GM12873 (cell line): Measurements from ENCODE around the gene CAMK2N1.

Experiments
- CTCF ChIP-seq: IDR thresholded peaks from 2 replicates; pipeline ENCODE4 v1.5.1; 2012; ENCODE audit warnings: low read depth, mild to moderate bottlenecking, moderate library complexity, low read length, control low read depth; ENCODE audit not compliant: insufficient read depth; ENCODE audit errors: missing control alignments

CAMK2N1 gene

GRCh38 chr1:20485527-20486456, at the start of gene CAMK2N1:
TSS of gene CAMK2N1 (minus strand) at chr1:20486210. CDS start at chr1:20485379, 831 bp downstream.
- TF ChIP-seq CTCF = no peak

GRCh38 chr1:20534659-20535417, 48.8 kb upstream of the CAMK2N1 start:
- TF ChIP-seq CTCF = no peak

GRCh38 chr1:20533635-20534034, 47.6 kb upstream of the CAMK2N1 start:
- no peak for TF ChIP-seq CTCF

GRCh38 chr1:20530901-20531300, 44.9 kb upstream of the CAMK2N1 start:
- no peak for TF ChIP-seq CTCF

- TF ChIP-seq CTCF = no peak
These were observed 44.3 kb upstream of the CAMK2N1 start for GRCh38 chr1:20530306-20530705.

- TF ChIP-seq CTCF = no peak
These were observed 42.2 kb upstream of the CAMK2N1 start for GRCh38 chr1:20528221-20528620.

GRCh38 chr1:20526267-20526666, 40.3 kb upstream of the CAMK2N1 start:
- TF ChIP-seq CTCF = no peak
